OCI-LY1 (cell line): ENCODE measurements around the gene IL1RN.
A peak's percentile ranks its signal among the peaks of the same experiment; 100 is the strongest.

Experiments
- H2AFZ ChIP-seq: fragments of 200-600 bp; sonication (generic), shearing (Covaris generic); 2 replicates; pipeline ENCODE4 v1.6.0; 2014; ENCODE audit warnings: antibody characterized with exemption, mild to moderate bottlenecking, low read length
- H3F3A ChIP-seq: fragments of 200-600 bp; sonication (generic), shearing (Covaris generic); 2 replicates; pipeline ENCODE4 v1.6.0; 2014; ENCODE audit warnings: mild to moderate bottlenecking, antibody characterized with exemption, low read length, moderate library complexity; ENCODE audit not compliant: insufficient read depth
- H3K27ac ChIP-seq: fragments of 200-600 bp; sonication (generic); 2 replicates; pipeline ENCODE4 v1.5.1; 2014; ENCODE audit warnings: low read length, mixed run types, mild to moderate bottlenecking, low read depth; ENCODE audit not compliant: poor library complexity, severe bottlenecking
- H3K27me3 ChIP-seq: fragments of 200-600 bp; sonication (generic); 2 replicates; pipeline ENCODE4 v1.6.0; 2014; ENCODE audit warnings: antibody characterized with exemption, mild to moderate bottlenecking, low read length, moderate library complexity; ENCODE audit not compliant: insufficient read depth
- H3K36me3 ChIP-seq: fragments of 200-600 bp; sonication (generic); 2 replicates; pipeline ENCODE4 v1.6.1; 2014; ENCODE audit warnings: mild to moderate bottlenecking, antibody characterized with exemption, low read length, moderate library complexity, mixed read lengths; ENCODE audit not compliant: insufficient read depth
- H3K4me1 ChIP-seq: fragments of 200-600 bp; sonication (generic); 2 replicates; pipeline ENCODE4 v1.5.1; 2014; ENCODE audit warnings: mild to moderate bottlenecking, low read length, moderate library complexity; ENCODE audit not compliant: insufficient read depth, severe bottlenecking
- H3K4me2 ChIP-seq: fragments of 200-600 bp; sonication (generic), shearing (Covaris generic); 2 replicates; pipeline ENCODE4 v1.6.1; 2014; ENCODE audit warnings: low read length
- H3K4me3 ChIP-seq: fragments of 200-600 bp; sonication (generic); 2 replicates; pipeline ENCODE4 v1.5.1; 2014; ENCODE audit warnings: low read length, low read depth, mild to moderate bottlenecking, mixed read lengths; ENCODE audit not compliant: poor library complexity, severe bottlenecking
- H3K79me2 ChIP-seq: fragments of 200-600 bp; shearing (Covaris generic); 2 replicates; pipeline ENCODE4 v1.6.1; 2016; ENCODE audit warnings: mixed run types, low read length, mixed read lengths; ENCODE audit not compliant: insufficient read depth
- H3K9ac ChIP-seq: fragments of 200-600 bp; sonication (generic), shearing (Covaris generic); 2 replicates; pipeline ENCODE4 v1.6.1; 2014; ENCODE audit warnings: mild to moderate bottlenecking, low read length, mixed read lengths
- H3K9me2 ChIP-seq: fragments of 200-600 bp; sonication (generic), shearing (Covaris generic); 2 replicates; pipeline ENCODE4 v1.6.1; 2014; ENCODE audit warnings: low read depth, mild to moderate bottlenecking, low read length, mixed read lengths
- H3K9me3 ChIP-seq: fragments of 200-600 bp; shearing (Covaris generic); 2 replicates; pipeline ENCODE4 v1.6.1; 2014; ENCODE audit warnings: low read length, mixed read lengths
- H4K20me1 ChIP-seq: fragments of 200-600 bp; sonication (generic), shearing (Covaris generic); 2 replicates; pipeline ENCODE4 v1.6.0; 2016; ENCODE audit warnings: mild to moderate bottlenecking, low read length; ENCODE audit not compliant: insufficient read depth
- CTCF ChIP-seq: fragments of 200-600 bp; sonication (generic), shearing (Covaris generic); IDR thresholded peaks from 2 replicates; pipeline ENCODE4 v1.5.1; 2017; ENCODE audit warnings: mild to moderate bottlenecking, antibody characterized with exemption, low read length, moderate library complexity, mixed read lengths
- EZH2 ChIP-seq: fragments of 200-600 bp; sonication (generic), shearing (Covaris generic); IDR thresholded peaks from 2 replicates; pipeline ENCODE4 v1.8.0; 2017; ENCODE audit warnings: borderline replicate concordance, mixed run types, mild to moderate bottlenecking, antibody characterized with exemption, low read length, moderate library complexity, mixed read lengths

The IL1RN gene

GRCh38 chr2:113178891-113179290 is 51.5 kb downstream of the IL1RN start:
- no peak overlapping the region for H2AFZ ChIP-seq
- no peak overlapping the region for H3K9ac ChIP-seq
- H3K4me2 ChIP-seq = no peak overlapping the region
- no peaks in the 10 kb centered on the region for H3K9me2 ChIP-seq
- no peak overlapping the region for H3K4me3 ChIP-seq
- H4K20me1 ChIP-seq = no peaks in the 10 kb centered on the region
- peaks cover 47% of the 10 kb centered on the region for H3K4me1 ChIP-seq
- no peaks in the 10 kb centered on the region for H3K9me3 ChIP-seq
- no peaks in the 10 kb centered on the region for H3K27me3 ChIP-seq
- no peak for TF ChIP-seq CTCF
- no peak for TF ChIP-seq EZH2
- H3K27ac ChIP-seq = no peak overlapping the region
- H3K36me3 ChIP-seq = peaks cover 45% of the 10 kb centered on the region; the same call in 1 of the 2 replicates
- no peaks in the 10 kb centered on the region for H3F3A ChIP-seq
- peaks cover 10% of the 10 kb centered on the region; the same call in 1 of the 2 replicates for H3K79me2 ChIP-seq

- Histone ChIP-seq H3K36me3 (peaks cover 49% of the 10 kb centered on the region; the same call in 1 of the 2 replicates), H3K4me3 (no peak overlapping the region), H3F3A (no peaks in the 10 kb centered on the region), H3K9ac (no peak overlapping the region), H3K27ac (no peak overlapping the region), H3K4me2 (peak overlapping the region; percentile 31; the same call in 1 of the 2 replicates), H3K4me1 (peaks cover 47% of the 10 kb centered on the region), H3K27me3 (no peaks in the 10 kb centered on the region), H4K20me1 (no peaks in the 10 kb centered on the region), H3K9me2 (no peaks in the 10 kb centered on the region), H3K79me2 (peaks cover 5% of the 10 kb centered on the region; the same call in 1 of the 2 replicates), H2AFZ (no peak overlapping the region), H3K9me3 (no peaks in the 10 kb centered on the region)
- TF ChIP-seq EZH2 = no peak
- no peak for TF ChIP-seq CTCF
Measured at GRCh38 chr2:113179446-113180045, 52.1 kb downstream of the IL1RN start.

- peaks cover 57% of the 10 kb centered on the region; the same call in 1 of the 2 replicates for H3K36me3 ChIP-seq
- TF ChIP-seq EZH2 (no peak), CTCF (peak; percentile 19; the same call in 1 of the 2 replicates)
- H3K9me2 ChIP-seq = no peaks in the 10 kb centered on the region
- H2AFZ ChIP-seq = no peak overlapping the region
- no peaks in the 10 kb centered on the region for H4K20me1 ChIP-seq
- peaks cover 40% of the 10 kb centered on the region for H3K4me1 ChIP-seq
- H3K4me3 ChIP-seq = no peak overlapping the region
- no peaks in the 10 kb centered on the region for H3F3A ChIP-seq
- H3K27me3 ChIP-seq = no peaks in the 10 kb centered on the region
- no peaks in the 10 kb centered on the region for H3K79me2 ChIP-seq
- H3K4me2 ChIP-seq = peak overlapping the region; percentile 31; the same call in 1 of the 2 replicates
- no peak overlapping the region; the same call in 1 of the 2 replicates for H3K9ac ChIP-seq
- peak overlapping the region; percentile 15 for H3K27ac ChIP-seq
- no peaks in the 10 kb centered on the region for H3K9me3 ChIP-seq
Measured at GRCh38 chr2:113180131-113180946, 52.9 kb downstream of the IL1RN start.
